Mesendoderm (in vitro differentiated cells): ENCODE measurements around the gene ARRB1.
A peak's percentile ranks its signal among the peaks of the same experiment; 100 is the strongest.

Experiments
- DNase-seq: peaks from one replicate; pipeline ENCODE4 v3.0.0; 2013
- H2AK5ac ChIP-seq: 2 replicates; pipeline ENCODE4 v1.6.1; 2013; ENCODE audit warnings: low read length, inconsistent platforms
- H2BK120ac ChIP-seq: 2 replicates; pipeline ENCODE4 v1.6.1; 2013; ENCODE audit warnings: low read depth, mild to moderate bottlenecking, low read length, moderate library complexity, mixed read lengths
- H2BK15ac ChIP-seq: replicated peaks from 2 replicates; pipeline ENCODE4 v1.6.1; 2013; ENCODE audit warnings: low read depth, mild to moderate bottlenecking, moderate library complexity
- H2BK5ac ChIP-seq: 2 replicates; pipeline ENCODE4 v1.6.1; 2013; ENCODE audit warnings: low read length, inconsistent platforms
- H3K18ac ChIP-seq: 2 replicates; pipeline ENCODE4 v1.6.1; 2013; ENCODE audit warnings: mild to moderate bottlenecking, low read length, mixed read lengths
- H3K23ac ChIP-seq: one replicate; pipeline ENCODE4 v1.6.1; 2013; ENCODE audit warnings: low read length
- H3K27ac ChIP-seq: 2 replicates; pipeline ENCODE4 v1.5.1; 2013; ENCODE audit warnings: low read depth, mild to moderate bottlenecking, inconsistent platforms, low read length, moderate library complexity
- H3K27me3 ChIP-seq: 2 replicates; pipeline ENCODE4 v1.6.1; 2013; ENCODE audit warnings: low read length, control low read depth, mild to moderate bottlenecking, inconsistent platforms; ENCODE audit not compliant: insufficient read depth, poor library complexity
- H3K36me3 ChIP-seq: 2 replicates; pipeline ENCODE4 v1.6.1; 2013; ENCODE audit warnings: low read length, inconsistent platforms; ENCODE audit not compliant: control insufficient read depth, insufficient read depth
- H3K4ac ChIP-seq: one replicate; pipeline ENCODE4 v1.6.1; 2013; ENCODE audit warnings: low read depth, mild to moderate bottlenecking, low read length, moderate library complexity
- H3K4me1 ChIP-seq: 2 replicates; pipeline ENCODE4 v1.6.1; 2013; ENCODE audit warnings: low read depth, low read length, inconsistent platforms; ENCODE audit not compliant: control insufficient read depth
- H3K4me2 ChIP-seq: 2 replicates; pipeline ENCODE4 v1.6.1; 2013; ENCODE audit warnings: low read length
- H3K4me3 ChIP-seq: 2 replicates; pipeline ENCODE4 v1.5.1; 2013; ENCODE audit warnings: mild to moderate bottlenecking, low read length
- H3K56ac ChIP-seq: one replicate; pipeline ENCODE4 v1.6.1; 2013; ENCODE audit warnings: low read length
- H3K79me1 ChIP-seq: 2 replicates; pipeline ENCODE4 v1.6.1; 2013; ENCODE audit warnings: low read length, inconsistent platforms
- H3K79me2 ChIP-seq: 2 replicates; pipeline ENCODE4 v1.6.1; 2013; ENCODE audit warnings: mild to moderate bottlenecking, low read length; ENCODE audit not compliant: control insufficient read depth, insufficient read depth
- H3K9ac ChIP-seq: 2 replicates; pipeline ENCODE4 v1.6.1; 2013; ENCODE audit warnings: low read length, inconsistent platforms
- H4K5ac ChIP-seq: one replicate; pipeline ENCODE4 v1.6.1; 2013; ENCODE audit warnings: low read length
- H4K8ac ChIP-seq: one replicate; pipeline ENCODE4 v1.6.1; 2013; ENCODE audit warnings: low read depth, mild to moderate bottlenecking, control low read depth, low read length, moderate library complexity
- WGBS: extraction: QIAGEN DNeasy Blood & Tissue Kit; methylation state at CpG from one replicate; pipeline ENCODE4 v1.1.7; 2013; ENCODE audit warnings: low lambda C conversion rate, missing lambda C conversion rate; ENCODE audit not compliant: insufficient coverage; ENCODE audit errors: extremely low coverage; 5-methylcytosine and 5-hydroxymethylcytosine counted together

Gene ARRB1

DNA sequence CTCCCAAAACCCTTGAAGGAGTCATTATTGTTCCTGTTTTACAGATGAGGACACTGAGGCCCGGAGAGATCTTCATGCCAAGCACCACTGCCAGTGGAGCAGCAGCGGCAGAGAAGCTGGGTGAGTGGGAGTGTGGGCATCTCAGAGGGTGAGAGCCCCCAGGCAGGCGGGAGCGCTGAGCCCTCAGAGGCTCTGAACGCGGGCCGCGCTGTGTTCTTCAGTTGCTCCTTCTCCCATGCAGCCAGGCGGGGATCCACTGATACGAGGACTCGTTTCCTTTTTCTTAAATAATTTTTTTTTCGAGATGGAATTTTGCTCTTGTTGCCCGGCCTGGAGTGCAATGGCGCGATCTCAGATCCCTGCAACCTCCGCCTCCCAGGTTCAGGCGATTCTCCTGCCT lies 63.9 kb downstream of the ARRB1 start:
- no peak overlapping the region for H3K56ac ChIP-seq
- H3K23ac ChIP-seq, result no peak overlapping the region
- no CpG with 5 or more reads among the region's 17 CpGs for WGBS
- H4K5ac ChIP-seq, result no peak overlapping the region
- peaks cover 6% of the 10 kb centered on the region for H3K4me1 ChIP-seq
- no peak overlapping the region for H3K4me2 ChIP-seq
- no peak overlapping the region for H3K9ac ChIP-seq
- no peak overlapping the region for H3K4ac ChIP-seq
- H3K27me3 ChIP-seq, result no peaks in the 10 kb centered on the region
- no peak for DNase-seq
- H2BK120ac ChIP-seq, result no peak overlapping the region
- no peak overlapping the region for H3K4me3 ChIP-seq
- H2BK15ac ChIP-seq, result no peak overlapping the region
- H3K27ac ChIP-seq, result no peak overlapping the region
- peaks cover 6% of the 10 kb centered on the region for H3K79me1 ChIP-seq
- no peak overlapping the region for H4K8ac ChIP-seq
- no peaks in the 10 kb centered on the region for H3K36me3 ChIP-seq
- no peak overlapping the region for H3K18ac ChIP-seq
- no peaks in the 10 kb centered on the region for H3K79me2 ChIP-seq
- H2AK5ac ChIP-seq, result no peak overlapping the region
- no peak overlapping the region for H2BK5ac ChIP-seq

- Histone ChIP-seq H2AK5ac (no peak overlapping the region), H2BK5ac (no peak overlapping the region), H3K36me3 (no peaks in the 10 kb centered on the region), H4K5ac (no peak overlapping the region), H3K9ac (no peak overlapping the region), H3K27ac (no peak overlapping the region), H3K4ac (no peak overlapping the region), H3K79me1 (peaks cover 6% of the 10 kb centered on the region), H2BK15ac (no peak overlapping the region), H3K4me2 (no peak overlapping the region), H3K56ac (no peak overlapping the region), H2BK120ac (no peak overlapping the region), H4K8ac (no peak overlapping the region), H3K4me1 (peaks cover 6% of the 10 kb centered on the region), H3K27me3 (no peaks in the 10 kb centered on the region), H3K18ac (no peak overlapping the region), H3K23ac (no peak overlapping the region), H3K4me3 (no peak overlapping the region), H3K79me2 (no peaks in the 10 kb centered on the region)
- DNase-seq, result no peak
- WGBS, result no CpG with 5 or more reads among the region's 14 CpGs
These were observed 64.5 kb downstream of the ARRB1 start for GRCh38 chr11:75286826-75287465.

GRCh38 chr11:75285776-75286360 lies 65.6 kb downstream of the ARRB1 start:
- no peak for DNase-seq
- Histone ChIP-seq H2AK5ac (no peak overlapping the region), H3K4me1 (peaks cover 6% of the 10 kb centered on the region), H3K79me2 (no peaks in the 10 kb centered on the region), H3K27ac (no peak overlapping the region), H3K9ac (no peak overlapping the region), H2BK120ac (no peak overlapping the region), H2BK15ac (no peak overlapping the region), H3K18ac (no peak overlapping the region), H3K23ac (no peak overlapping the region), H3K4me2 (no peak overlapping the region), H3K4ac (no peak overlapping the region), H3K4me3 (no peak overlapping the region), H4K8ac (no peak overlapping the region), H3K27me3 (no peaks in the 10 kb centered on the region), H3K36me3 (no peaks in the 10 kb centered on the region), H3K56ac (no peak overlapping the region), H4K5ac (no peak overlapping the region), H3K79me1 (peaks cover 5% of the 10 kb centered on the region), H2BK5ac (no peak overlapping the region)
- no CpG with 5 or more reads among the region's 5 CpGs for WGBS

DNA sequence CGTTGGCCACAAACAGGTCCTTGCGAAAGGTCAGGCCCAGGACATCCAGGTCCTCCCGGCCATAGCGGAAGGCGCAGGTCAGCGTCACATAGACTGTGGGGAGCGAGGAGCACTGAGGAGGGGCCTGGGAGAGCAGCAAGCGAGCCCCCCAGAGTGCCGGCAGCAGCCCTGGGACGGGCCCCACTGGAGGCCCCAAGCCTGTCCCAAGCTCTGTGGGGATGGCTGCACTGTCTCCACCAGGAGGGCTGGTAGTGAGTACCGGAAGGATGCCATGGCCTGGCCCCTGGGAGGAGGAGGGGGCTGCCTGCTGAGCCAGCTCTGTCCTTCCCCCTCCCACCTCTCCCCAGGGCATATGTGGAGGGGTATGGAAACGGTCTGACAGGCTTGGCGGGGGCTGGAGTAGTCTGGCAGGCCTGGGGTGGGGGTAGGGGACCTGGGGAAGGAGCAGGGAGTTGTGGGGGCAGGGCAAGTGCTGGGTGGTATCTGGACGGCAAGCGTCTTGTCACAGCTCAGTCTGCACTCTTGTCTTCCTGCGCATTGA lies 68.0 kb downstream of the ARRB1 start:
- Histone ChIP-seq H2AK5ac (no peak overlapping the region), H3K18ac (peak overlapping the region; percentile 51), H3K23ac (no peak overlapping the region), H3K9ac (no peak overlapping the region), H3K4ac (no peak overlapping the region), H2BK120ac (no peak overlapping the region), H3K4me1 (peaks cover 6% of the 10 kb centered on the region), H4K8ac (no peak overlapping the region), H3K56ac (peak overlapping the region; percentile 72), H3K4me2 (no peak overlapping the region), H2BK15ac (no peak overlapping the region), H3K36me3 (no peaks in the 10 kb centered on the region), H3K4me3 (no peak overlapping the region), H2BK5ac (peak overlapping the region; percentile 48), H3K79me2 (no peaks in the 10 kb centered on the region), H3K27me3 (no peaks in the 10 kb centered on the region), H3K79me1 (no peaks in the 10 kb centered on the region), H4K5ac (no peak overlapping the region), H3K27ac (no peak overlapping the region)
- peak; percentile 74 for DNase-seq
- no CpG with 5 or more reads among the region's 16 CpGs for WGBS

GRCh38 chr11:75281469-75282095 lies 69.9 kb downstream of the ARRB1 start:
- Histone ChIP-seq H3K23ac (no peak overlapping the region), H3K36me3 (peaks cover 2% of the 10 kb centered on the region), H4K5ac (no peak overlapping the region), H3K4me1 (peaks cover 6% of the 10 kb centered on the region), H2BK5ac (no peak overlapping the region), H3K9ac (no peak overlapping the region), H3K56ac (no peak overlapping the region), H3K79me1 (no peaks in the 10 kb centered on the region), H3K4me3 (no peak overlapping the region), H3K18ac (no peak overlapping the region), H2BK120ac (no peak overlapping the region), H2BK15ac (no peak overlapping the region), H2AK5ac (no peak overlapping the region), H3K27me3 (no peaks in the 10 kb centered on the region), H3K79me2 (no peaks in the 10 kb centered on the region), H3K27ac (no peak overlapping the region), H3K4ac (no peak overlapping the region), H3K4me2 (no peak overlapping the region), H4K8ac (no peak overlapping the region)
- no CpG with 5 or more reads among the region's 10 CpGs for WGBS
- DNase-seq, result no peak
